HCT116 (cell line): Measurements from ENCODE around the gene RPH3AL. TPM values are rescaled to one million over a fixed set of nuclear protein-coding genes. Genes with fewer than 3 reads are reported as not detected.

ENCODE experiments used
- ATAC-seq: fragments of 200-7000 bp; cut with Tn5 transposase; 2 replicates; pipeline ENCODE4 v1.9.1; 2020; ENCODE audit warnings: mild to moderate bottlenecking, moderate library complexity
- BruUV-seq: library from RNA; stranded (reverse); fragments of 400-500 nt; replicated peaks from 2 replicates; lab custom pipeline; 2021; lab: Mats Ljungman, UMichigan
- CTCF ChIA-PET: fragments of 300-600 bp; sonication (Branson Sonifier 250); formaldehyde crosslinking; loops from one replicate; lab custom pipeline; 2021; ENCODE audit warnings: antibody characterized with exemption; lab: Charles Lee
- POLR2A ChIA-PET: fragments of 300-600, 350-600 bp; sonication (Branson Sonifier 250); formaldehyde crosslinking; loops from one replicate; lab custom pipeline; 2021; ENCODE audit warnings: antibody characterized with exemption; lab: Charles Lee
- RAD21 ChIA-PET, 2 experiments: fragments of 300-600 bp; sonication (Branson Sonifier 250); formaldehyde crosslinking; loops; one replicate each; lab custom pipeline; 2023; ENCODE audit warnings: low total read pairs in 2 of 2; ENCODE audit not compliant: uncharacterized antibody in 2 of 2, unreplicated experiment in 2 of 2, low non-redundant PET in 1 of 2; lab: Charles Lee
- DNase-seq: peaks from one replicate; pipeline ENCODE4 v3.0.0-alpha.2; 2010; ENCODE audit warnings: low read depth, low spot score
- H2AFZ ChIP-seq: fragments of 200-600 bp; shearing (Covaris generic), sonication (generic); 2 replicates; pipeline ENCODE4 v1.6.1; 2017; ENCODE audit warnings: low read depth, mixed run types, mixed read lengths, antibody characterized with exemption, low read length; ENCODE audit not compliant: poor library complexity, severe bottlenecking
- H3K27ac ChIP-seq: 2 replicates; pipeline ENCODE4 v1.5.1; 2012; ENCODE audit warnings: low read depth, low read length
- H3K27me3 ChIP-seq: fragments of 200-600 bp; sonication (generic); 2 replicates; pipeline ENCODE4 v1.6.1; 2016; ENCODE audit warnings: mixed run types, low read length, mixed read lengths; ENCODE audit not compliant: insufficient read depth
- H3K36me3 ChIP-seq, 2 experiments: fragments of 200-500 bp in 1 of 2; fragments of 200-600 bp in 1 of 2; sonication (Bioruptor generic) in 1 of 2; sonication (generic) in 1 of 2; 2 replicates each; pipeline versions ENCODE4 v1.5.1 to v1.6.1; 2014 to 2016; ENCODE audit warnings: low read length in 2 of 2, inconsistent platforms in 1 of 2, mixed read lengths in 1 of 2, mixed run types in 1 of 2; ENCODE audit not compliant: insufficient read depth in 2 of 2, control insufficient read depth in 1 of 2
- H3K4me1 ChIP-seq, 2 experiments: fragments of 200-600 bp in 1 of 2; sonication (generic) in 1 of 2; 2 replicates each; pipeline versions ENCODE4 v1.5.1 to v1.6.1; 2012 to 2017; ENCODE audit warnings: low read length in 2 of 2, inconsistent platforms in 1 of 2, mild to moderate bottlenecking in 1 of 2, mixed read lengths in 1 of 2, mixed run types in 1 of 2, moderate library complexity in 1 of 2; ENCODE audit not compliant: insufficient read depth in 2 of 2, control insufficient read depth in 1 of 2
- H3K4me2 ChIP-seq: fragments of 200-600 bp; sonication (generic); 2 replicates; pipeline ENCODE4 v1.6.1; 2017; ENCODE audit warnings: mixed run types, low read length, mixed read lengths
- H3K4me3 ChIP-seq, 2 experiments: fragments of 200-600 bp in 1 of 2; sonication (generic) in 1 of 2; replicated peaks in 1 of 2; 2 replicates each; pipeline ENCODE4 v1.5.1; 2011 to 2016; ENCODE audit warnings: low read length in 2 of 2, control low read depth in 1 of 2, low read depth in 1 of 2, mild to moderate bottlenecking in 1 of 2, mixed read lengths in 1 of 2, mixed run types in 1 of 2
- H3K79me2 ChIP-seq: fragments of 200-600 bp; sonication (generic); 2 replicates; pipeline ENCODE4 v1.6.1; 2017; ENCODE audit warnings: mild to moderate bottlenecking, mixed run types, low read length, moderate library complexity, mixed read lengths; ENCODE audit not compliant: insufficient read depth
- H3K9ac ChIP-seq: fragments of 200-600 bp; sonication (generic); 2 replicates; pipeline ENCODE4 v1.6.1; 2016; ENCODE audit warnings: low read length, mixed read lengths
- H3K9me2 ChIP-seq: fragments of 200-600 bp; sonication (generic), shearing (Covaris generic); 2 replicates; pipeline ENCODE4 v1.6.1; 2017; ENCODE audit warnings: mixed run types, mild to moderate bottlenecking, moderate library complexity; ENCODE audit not compliant: insufficient read depth
- H3K9me3 ChIP-seq, 2 experiments: fragments of 200-500 bp in 1 of 2; fragments of 200-600 bp in 1 of 2; sonication (Bioruptor generic) in 1 of 2; sonication (generic) in 1 of 2; 2 replicates each; pipeline ENCODE4 v1.6.1; 2014 to 2017; ENCODE audit warnings: low read length in 2 of 2, mixed read lengths in 2 of 2, inconsistent platforms in 1 of 2, low read depth in 1 of 2, mild to moderate bottlenecking in 1 of 2, mixed run types in 1 of 2, moderate library complexity in 1 of 2; ENCODE audit not compliant: control insufficient read depth in 1 of 2, insufficient read depth in 1 of 2
- H4K20me1 ChIP-seq: fragments of 200-600 bp; sonication (generic), shearing (Covaris generic); 2 replicates; pipeline ENCODE4 v1.6.1; 2017; ENCODE audit warnings: mixed run types, mild to moderate bottlenecking, moderate library complexity; ENCODE audit not compliant: insufficient read depth
- ATF3 ChIP-seq: IDR thresholded peaks from 2 replicates; pipeline ENCODE4 v1.6.1; 2012
- CBX3 ChIP-seq: IDR thresholded peaks from 2 replicates; pipeline ENCODE4 v1.6.1; 2012; ENCODE audit warnings: low read depth
- CEBPB ChIP-seq: IDR thresholded peaks from 2 replicates; pipeline ENCODE4 v1.6.1; 2012; ENCODE audit warnings: low read depth
- EGR1 ChIP-seq: IDR thresholded peaks from 2 replicates; pipeline ENCODE4 v1.6.1; 2012; ENCODE audit warnings: low read depth
- ELF1 ChIP-seq: IDR thresholded peaks from 2 replicates; pipeline ENCODE4 v1.6.1; 2012; ENCODE audit warnings: low read depth, borderline replicate concordance
- EZH2 ChIP-seq: fragments of 200-600 bp; sonication (generic); IDR thresholded peaks from 2 replicates; pipeline ENCODE4 v1.6.1; 2017; ENCODE audit warnings: antibody characterized with exemption, mixed run types
- FOSL1 ChIP-seq: IDR thresholded peaks from 2 replicates; pipeline ENCODE4 v1.6.1; 2012; ENCODE audit warnings: low read depth
- JUND ChIP-seq: IDR thresholded peaks from 2 replicates; pipeline ENCODE4 v1.6.1; 2012
- POLR2A ChIP-seq: IDR thresholded peaks from 2 replicates; pipeline ENCODE4 v1.7.0; 2011; ENCODE audit warnings: borderline replicate concordance; ENCODE audit not compliant: insufficient read depth, insufficient read length; ENCODE audit errors: extremely low read depth
- POLR2AphosphoS5 ChIP-seq: IDR thresholded peaks from 2 replicates; pipeline ENCODE4 v1.6.1; 2011; ENCODE audit warnings: mild to moderate bottlenecking, low read depth, low read length, moderate library complexity
- RAD21 ChIP-seq: IDR thresholded peaks from 2 replicates; pipeline ENCODE4 v1.6.1; 2012; ENCODE audit warnings: low read depth, mild to moderate bottlenecking
- REST ChIP-seq: IDR thresholded peaks from 2 replicates; pipeline ENCODE4 v1.6.1; 2012; ENCODE audit warnings: low read depth
- SIN3A ChIP-seq: IDR thresholded peaks from 2 replicates; pipeline ENCODE4 v1.6.1; 2012; ENCODE audit warnings: low read depth
- SP1 ChIP-seq: IDR thresholded peaks from 2 replicates; pipeline ENCODE4 v1.6.1; 2012; ENCODE audit warnings: low read depth
- SRF ChIP-seq: IDR thresholded peaks from 2 replicates; pipeline ENCODE4 v1.6.1; 2012; ENCODE audit warnings: low read depth
- TCF7L2 ChIP-seq: IDR thresholded peaks from 2 replicates; pipeline ENCODE4 v1.7.0; 2011; ENCODE audit warnings: borderline replicate concordance, inconsistent platforms; ENCODE audit not compliant: insufficient read depth, insufficient read length; ENCODE audit errors: extremely low read depth
- ZBTB33 ChIP-seq: IDR thresholded peaks from 2 replicates; pipeline ENCODE4 v1.6.1; 2011; ENCODE audit warnings: mild to moderate bottlenecking, low read length, moderate library complexity; ENCODE audit not compliant: insufficient replicate concordance; ENCODE audit errors: extremely low read depth
- ZNF274 ChIP-seq: fragments of 200-500 bp; sonication (Bioruptor generic); IDR thresholded peaks from 2 replicates; pipeline ENCODE4 v1.6.1; 2014; ENCODE audit warnings: mild to moderate bottlenecking, low read depth, low read length, inconsistent platforms
- intact Hi-C: fragments of 100-400 bp; cut with micrococcal nuclease; formaldehyde crosslinking; loops from 2 replicates; pipeline ENCODE4 v1.10.0; 2022
- total RNA-seq: library from RNA; stranded (reverse); gene quantifications from one replicate; pipeline ENCODE4 v1.2.1, GENCODE V29; 2021; ENCODE audit not compliant: unreplicated experiment

The RPH3AL gene
- total RNA-seq, 1 experiment from 2014 or later: 17.0 TPM

GRCh38 chr17:381941-382643 is 29.5 kb upstream of the RPH3AL start:
- Histone ChIP-seq H3K9ac (no peak overlapping the region), H4K20me1 (no peaks in the 10 kb centered on the region), H3K27ac (no peak overlapping the region), H3K4me2 (no peak overlapping the region), H3K27me3 (no peaks in the 10 kb centered on the region), H3K4me3 (no peak overlapping the region), H3K9me3 (no peaks in the 10 kb centered on the region), H3K9me2 (no peaks in the 10 kb centered on the region), H2AFZ (no peak overlapping the region), H3K79me2 (no peaks in the 10 kb centered on the region), H3K36me3 (no peaks in the 10 kb centered on the region), H3K4me1 (peaks cover 8 to 15% of the 10 kb centered on the region in 2 experiments)
- BruUV-seq: no TSS peak
- ChIA-PET POLR2A (no interaction called here), CTCF (no interaction called here), RAD21 (no interaction called here)
- DNase-seq (no peak), ATAC-seq (no peak)
- TF ChIP-seq TCF7L2 (no peak), CBX3 (no peak), SP1 (no peak), ATF3 (no peak), POLR2A (no peak), EGR1 (no peak), CEBPB (no peak), POLR2AphosphoS5 (no peak), RAD21 (no peak), ZBTB33 (no peak), EZH2 (no peak), SRF (no peak), ELF1 (no peak), REST (no peak), ZNF274 (no peak), JUND (no peak), SIN3A (no peak), FOSL1 (no peak)
- intact Hi-C loops: no loop called here
